ENCODE data around the gene MYO10.

DNA sequence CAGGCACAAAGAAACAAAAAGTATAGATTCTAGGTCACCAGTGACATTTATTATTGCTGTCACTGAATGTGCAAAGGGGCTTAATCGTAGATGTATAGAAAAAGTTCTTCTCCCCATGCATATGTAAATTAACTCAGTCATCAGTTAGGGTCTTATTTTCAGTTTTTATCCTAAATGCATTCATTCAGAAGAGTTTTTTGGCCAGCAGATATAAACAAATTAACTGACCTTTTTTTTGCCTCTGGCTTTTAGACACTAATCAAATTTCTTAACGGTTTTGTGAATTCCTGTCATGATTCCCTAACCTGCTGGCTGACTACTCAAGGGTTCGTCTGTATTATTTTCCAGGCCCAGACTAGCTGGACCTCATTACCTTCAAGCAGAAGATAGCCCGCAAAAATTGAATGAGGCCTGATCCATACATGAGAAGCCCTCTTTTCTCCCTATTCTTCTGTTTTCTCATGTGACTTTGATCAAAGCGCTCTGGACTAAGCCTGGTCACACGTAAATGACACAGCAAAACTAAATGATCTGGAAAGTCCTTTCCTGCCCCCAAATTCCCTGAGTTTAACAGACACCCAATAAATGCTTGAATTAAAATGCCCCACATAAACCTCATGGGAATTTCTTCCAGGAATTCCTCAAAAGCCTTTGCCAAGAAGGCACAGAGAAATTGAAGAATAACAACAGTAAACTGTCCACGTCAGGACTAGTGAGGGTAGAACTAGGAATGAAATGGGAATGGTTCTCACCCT, 83.7 kb downstream of the MYO10 start:
- TF ChIP-seq, protein P1, sequence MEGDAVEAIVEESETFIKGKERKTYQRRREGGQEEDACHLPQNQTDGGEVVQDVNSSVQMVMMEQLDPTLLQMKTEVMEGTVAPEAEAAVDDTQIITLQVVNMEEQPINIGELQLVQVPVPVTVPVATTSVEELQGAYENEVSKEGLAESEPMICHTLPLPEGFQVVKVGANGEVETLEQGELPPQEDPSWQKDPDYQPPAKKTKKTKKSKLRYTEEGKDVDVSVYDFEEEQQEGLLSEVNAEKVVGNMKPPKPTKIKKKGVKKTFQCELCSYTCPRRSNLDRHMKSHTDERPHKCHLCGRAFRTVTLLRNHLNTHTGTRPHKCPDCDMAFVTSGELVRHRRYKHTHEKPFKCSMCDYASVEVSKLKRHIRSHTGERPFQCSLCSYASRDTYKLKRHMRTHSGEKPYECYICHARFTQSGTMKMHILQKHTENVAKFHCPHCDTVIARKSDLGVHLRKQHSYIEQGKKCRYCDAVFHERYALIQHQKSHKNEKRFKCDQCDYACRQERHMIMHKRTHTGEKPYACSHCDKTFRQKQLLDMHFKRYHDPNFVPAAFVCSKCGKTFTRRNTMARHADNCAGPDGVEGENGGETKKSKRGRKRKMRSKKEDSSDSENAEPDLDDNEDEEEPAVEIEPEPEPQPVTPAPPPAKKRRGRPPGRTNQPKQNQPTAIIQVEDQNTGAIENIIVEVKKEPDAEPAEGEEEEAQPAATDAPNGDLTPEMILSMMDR (conservative IDR thresholded peaks at IDR 0.05; ENCODE audit: low read depth in 2 of 2): no peak
- no peak for TF ChIP-seq EZH2 (IDR thresholded peaks at IDR 0.05; ENCODE audit: low read depth, unreplicated experiment)
- no peak for TF ChIP-seq JUNB (IDR thresholded peaks at IDR 0.05; ENCODE audit: unreplicated experiment)
- no peak for TF ChIP-seq POLR2AphosphoS5 (IDR thresholded peaks at IDR 0.05; ENCODE audit: low read depth)
- TF ChIP-seq CREB1 (CRISPR knock-in tag; IDR thresholded peaks at IDR 0.05; ENCODE audit: low read depth): no peak
- TF ChIP-seq EZH2phosphoT487 (IDR thresholded peaks at IDR 0.05; ENCODE audit: unreplicated experiment): no peak
- TF ChIP-seq, protein P2, sequence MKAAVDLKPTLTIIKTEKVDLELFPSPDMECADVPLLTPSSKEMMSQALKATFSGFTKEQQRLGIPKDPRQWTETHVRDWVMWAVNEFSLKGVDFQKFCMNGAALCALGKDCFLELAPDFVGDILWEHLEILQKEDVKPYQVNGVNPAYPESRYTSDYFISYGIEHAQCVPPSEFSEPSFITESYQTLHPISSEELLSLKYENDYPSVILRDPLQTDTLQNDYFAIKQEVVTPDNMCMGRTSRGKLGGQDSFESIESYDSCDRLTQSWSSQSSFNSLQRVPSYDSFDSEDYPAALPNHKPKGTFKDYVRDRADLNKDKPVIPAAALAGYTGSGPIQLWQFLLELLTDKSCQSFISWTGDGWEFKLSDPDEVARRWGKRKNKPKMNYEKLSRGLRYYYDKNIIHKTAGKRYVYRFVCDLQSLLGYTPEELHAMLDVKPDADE (IDR thresholded peaks at IDR 0.05): no peak
- TF ChIP-seq, protein P3, sequence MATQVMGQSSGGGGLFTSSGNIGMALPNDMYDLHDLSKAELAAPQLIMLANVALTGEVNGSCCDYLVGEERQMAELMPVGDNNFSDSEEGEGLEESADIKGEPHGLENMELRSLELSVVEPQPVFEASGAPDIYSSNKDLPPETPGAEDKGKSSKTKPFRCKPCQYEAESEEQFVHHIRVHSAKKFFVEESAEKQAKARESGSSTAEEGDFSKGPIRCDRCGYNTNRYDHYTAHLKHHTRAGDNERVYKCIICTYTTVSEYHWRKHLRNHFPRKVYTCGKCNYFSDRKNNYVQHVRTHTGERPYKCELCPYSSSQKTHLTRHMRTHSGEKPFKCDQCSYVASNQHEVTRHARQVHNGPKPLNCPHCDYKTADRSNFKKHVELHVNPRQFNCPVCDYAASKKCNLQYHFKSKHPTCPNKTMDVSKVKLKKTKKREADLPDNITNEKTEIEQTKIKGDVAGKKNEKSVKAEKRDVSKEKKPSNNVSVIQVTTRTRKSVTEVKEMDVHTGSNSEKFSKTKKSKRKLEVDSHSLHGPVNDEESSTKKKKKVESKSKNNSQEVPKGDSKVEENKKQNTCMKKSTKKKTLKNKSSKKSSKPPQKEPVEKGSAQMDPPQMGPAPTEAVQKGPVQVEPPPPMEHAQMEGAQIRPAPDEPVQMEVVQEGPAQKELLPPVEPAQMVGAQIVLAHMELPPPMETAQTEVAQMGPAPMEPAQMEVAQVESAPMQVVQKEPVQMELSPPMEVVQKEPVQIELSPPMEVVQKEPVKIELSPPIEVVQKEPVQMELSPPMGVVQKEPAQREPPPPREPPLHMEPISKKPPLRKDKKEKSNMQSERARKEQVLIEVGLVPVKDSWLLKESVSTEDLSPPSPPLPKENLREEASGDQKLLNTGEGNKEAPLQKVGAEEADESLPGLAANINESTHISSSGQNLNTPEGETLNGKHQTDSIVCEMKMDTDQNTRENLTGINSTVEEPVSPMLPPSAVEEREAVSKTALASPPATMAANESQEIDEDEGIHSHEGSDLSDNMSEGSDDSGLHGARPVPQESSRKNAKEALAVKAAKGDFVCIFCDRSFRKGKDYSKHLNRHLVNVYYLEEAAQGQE (IDR thresholded peaks at IDR 0.05; ENCODE audit: unreplicated experiment): no peak
- TF ChIP-seq NANOG (IDR thresholded peaks at IDR 0.05; ENCODE audit: borderline replicate concordance): no peak
- TF ChIP-seq, protein P4, sequence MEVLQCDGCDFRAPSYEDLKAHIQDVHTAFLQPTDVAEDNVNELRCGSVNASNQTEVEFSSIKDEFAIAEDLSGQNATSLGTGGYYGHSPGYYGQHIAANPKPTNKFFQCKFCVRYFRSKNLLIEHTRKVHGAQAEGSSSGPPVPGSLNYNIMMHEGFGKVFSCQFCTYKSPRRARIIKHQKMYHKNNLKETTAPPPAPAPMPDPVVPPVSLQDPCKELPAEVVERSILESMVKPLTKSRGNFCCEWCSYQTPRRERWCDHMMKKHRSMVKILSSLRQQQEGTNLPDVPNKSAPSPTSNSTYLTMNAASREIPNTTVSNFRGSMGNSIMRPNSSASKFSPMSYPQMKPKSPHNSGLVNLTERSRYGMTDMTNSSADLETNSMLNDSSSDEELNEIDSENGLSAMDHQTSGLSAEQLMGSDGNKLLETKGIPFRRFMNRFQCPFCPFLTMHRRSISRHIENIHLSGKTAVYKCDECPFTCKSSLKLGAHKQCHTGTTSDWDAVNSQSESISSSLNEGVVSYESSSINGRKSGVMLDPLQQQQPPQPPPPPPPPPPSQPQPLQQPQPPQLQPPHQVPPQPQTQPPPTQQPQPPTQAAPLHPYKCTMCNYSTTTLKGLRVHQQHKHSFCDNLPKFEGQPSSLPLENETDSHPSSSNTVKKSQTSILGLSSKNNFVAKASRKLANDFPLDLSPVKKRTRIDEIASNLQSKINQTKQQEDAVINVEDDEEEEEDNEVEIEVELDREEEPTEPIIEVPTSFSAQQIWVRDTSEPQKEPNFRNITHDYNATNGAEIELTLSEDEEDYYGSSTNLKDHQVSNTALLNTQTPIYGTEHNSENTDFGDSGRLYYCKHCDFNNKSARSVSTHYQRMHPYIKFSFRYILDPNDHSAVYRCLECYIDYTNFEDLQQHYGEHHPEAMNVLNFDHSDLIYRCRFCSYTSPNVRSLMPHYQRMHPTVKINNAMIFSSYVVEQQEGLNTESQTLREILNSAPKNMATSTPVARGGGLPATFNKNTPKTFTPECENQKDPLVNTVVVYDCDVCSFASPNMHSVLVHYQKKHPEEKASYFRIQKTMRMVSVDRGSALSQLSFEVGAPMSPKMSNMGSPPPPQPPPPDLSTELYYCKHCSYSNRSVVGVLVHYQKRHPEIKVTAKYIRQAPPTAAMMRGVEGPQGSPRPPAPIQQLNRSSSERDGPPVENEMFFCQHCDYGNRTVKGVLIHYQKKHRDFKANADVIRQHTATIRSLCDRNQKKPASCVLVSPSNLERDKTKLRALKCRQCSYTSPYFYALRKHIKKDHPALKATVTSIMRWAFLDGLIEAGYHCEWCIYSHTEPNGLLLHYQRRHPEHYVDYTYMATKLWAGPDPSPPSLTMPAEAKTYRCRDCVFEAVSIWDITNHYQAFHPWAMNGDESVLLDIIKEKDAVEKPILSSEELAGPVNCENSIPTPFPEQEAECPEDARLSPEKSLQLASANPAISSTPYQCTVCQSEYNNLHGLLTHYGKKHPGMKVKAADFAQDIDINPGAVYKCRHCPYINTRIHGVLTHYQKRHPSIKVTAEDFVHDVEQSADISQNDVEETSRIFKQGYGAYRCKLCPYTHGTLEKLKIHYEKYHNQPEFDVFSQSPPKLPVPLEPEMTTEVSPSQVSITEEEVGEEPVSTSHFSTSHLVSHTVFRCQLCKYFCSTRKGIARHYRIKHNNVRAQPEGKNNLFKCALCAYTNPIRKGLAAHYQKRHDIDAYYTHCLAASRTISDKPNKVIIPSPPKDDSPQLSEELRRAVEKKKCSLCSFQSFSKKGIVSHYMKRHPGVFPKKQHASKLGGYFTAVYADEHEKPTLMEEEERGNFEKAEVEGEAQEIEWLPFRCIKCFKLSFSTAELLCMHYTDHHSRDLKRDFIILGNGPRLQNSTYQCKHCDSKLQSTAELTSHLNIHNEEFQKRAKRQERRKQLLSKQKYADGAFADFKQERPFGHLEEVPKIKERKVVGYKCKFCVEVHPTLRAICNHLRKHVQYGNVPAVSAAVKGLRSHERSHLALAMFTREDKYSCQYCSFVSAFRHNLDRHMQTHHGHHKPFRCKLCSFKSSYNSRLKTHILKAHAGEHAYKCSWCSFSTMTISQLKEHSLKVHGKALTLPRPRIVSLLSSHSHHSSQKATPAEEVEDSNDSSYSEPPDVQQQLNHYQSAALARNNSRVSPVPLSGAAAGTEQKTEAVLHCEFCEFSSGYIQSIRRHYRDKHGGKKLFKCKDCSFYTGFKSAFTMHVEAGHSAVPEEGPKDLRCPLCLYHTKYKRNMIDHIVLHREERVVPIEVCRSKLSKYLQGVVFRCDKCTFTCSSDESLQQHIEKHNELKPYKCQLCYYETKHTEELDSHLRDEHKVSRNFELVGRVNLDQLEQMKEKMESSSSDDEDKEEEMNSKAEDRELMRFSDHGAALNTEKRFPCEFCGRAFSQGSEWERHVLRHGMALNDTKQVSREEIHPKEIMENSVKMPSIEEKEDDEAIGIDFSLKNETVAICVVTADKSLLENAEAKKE (CRISPR knock-in tag; IDR thresholded peaks at IDR 0.05): no peak
- TF ChIP-seq ZNF114 (CRISPR knock-in tag; IDR thresholded peaks at IDR 0.05): no peak
- no peak for TF ChIP-seq ZNF331 (CRISPR knock-in tag; IDR thresholded peaks at IDR 0.05; ENCODE audit: low read depth)
- no peak for TF ChIP-seq STAT1 (IDR thresholded peaks at IDR 0.05; ENCODE audit: unreplicated experiment)

Data from GM23338 (cell line).